Epithelial cell of esophagus (primary cell): ENCODE measurements around the gene GBF1.
A peak's percentile ranks its signal among the peaks of the same experiment; 100 is the strongest.
"Not testable (repeated sequence)": the region's sequence is repeated elsewhere in the genome, so short reads cannot be mapped to it uniquely, and the experiment has no call there.

ENCODE experiments used
- DNase-seq: peaks from one replicate; pipeline ENCODE4 v3.0.0; 2010; ENCODE audit warnings: low read depth
- H3K4me3 ChIP-seq: 2 replicates; pipeline ENCODE4 v1.5.1; 2011; ENCODE audit warnings: mild to moderate bottlenecking, low read length, control low read depth
- CTCF ChIP-seq: IDR thresholded peaks from 2 replicates; pipeline ENCODE4 v1.5.1; 2011; ENCODE audit warnings: low read depth, mild to moderate bottlenecking, low read length, control low read depth, inconsistent platforms; ENCODE audit not compliant: insufficient read depth; ENCODE audit errors: missing control alignments

The GBF1 gene

DNA sequence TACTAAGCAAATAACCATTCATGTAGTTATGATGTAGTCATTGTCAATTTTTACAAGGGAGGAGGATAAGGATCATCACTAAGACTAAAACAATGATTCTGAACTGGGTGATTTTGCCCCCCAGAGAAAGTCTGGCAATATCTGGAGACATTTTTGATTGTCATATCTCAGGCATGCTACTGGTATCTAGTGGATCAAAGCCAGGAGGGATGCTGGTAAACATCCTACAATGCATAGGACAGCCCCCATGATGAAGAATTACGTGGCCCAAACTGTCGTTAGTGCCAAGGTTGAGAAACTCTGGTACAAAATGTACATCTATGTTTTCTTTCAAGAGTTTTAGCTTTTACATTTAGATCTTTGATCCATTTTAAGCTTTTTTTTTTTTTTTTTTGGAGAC is 57.3 kb downstream of the GBF1 start:
- no peak for DNase-seq
- H3K4me3 ChIP-seq: no peak overlapping the region
- TF ChIP-seq CTCF: no peak

DNA sequence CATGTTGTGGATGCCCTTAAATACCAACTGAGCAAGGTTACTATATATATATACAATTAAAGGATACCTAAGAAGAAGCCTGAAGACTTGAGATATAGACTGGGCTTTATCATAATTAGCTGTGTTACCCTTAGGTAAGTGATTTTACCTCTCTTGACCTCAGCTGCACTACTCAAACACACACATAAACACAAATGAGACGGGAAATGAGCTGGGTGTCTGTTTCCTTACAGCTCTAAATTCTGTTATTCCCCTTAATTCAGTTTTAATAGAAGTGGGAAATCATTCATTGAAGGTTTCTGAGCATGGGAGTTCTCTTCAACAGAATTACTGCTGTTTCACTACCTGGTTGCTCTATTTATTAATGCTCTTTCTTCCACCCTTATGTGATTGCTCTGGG is 60.7 kb downstream of the GBF1 start:
- TF ChIP-seq CTCF: no peak
- no peak for DNase-seq
- no peak overlapping the region for H3K4me3 ChIP-seq

GRCh38 chr10:102306710-102307109 is 61.4 kb downstream of the GBF1 start:
- DNase-seq: no peak
- H3K4me3 ChIP-seq: no peak overlapping the region
- no peak for TF ChIP-seq CTCF

GRCh38 chr10:102308318-102308717 is 63.0 kb downstream of the GBF1 start:
- not testable (repeated sequence) for H3K4me3 ChIP-seq

GRCh38 chr10:102309236-102309635 is 63.9 kb downstream of the GBF1 start:
- DNase-seq: no peak

More at GRCh38 chr10:102308318-102308717, 63.0 kb downstream of the GBF1 start:
- DNase-seq: not testable (repeated sequence)

DNA sequence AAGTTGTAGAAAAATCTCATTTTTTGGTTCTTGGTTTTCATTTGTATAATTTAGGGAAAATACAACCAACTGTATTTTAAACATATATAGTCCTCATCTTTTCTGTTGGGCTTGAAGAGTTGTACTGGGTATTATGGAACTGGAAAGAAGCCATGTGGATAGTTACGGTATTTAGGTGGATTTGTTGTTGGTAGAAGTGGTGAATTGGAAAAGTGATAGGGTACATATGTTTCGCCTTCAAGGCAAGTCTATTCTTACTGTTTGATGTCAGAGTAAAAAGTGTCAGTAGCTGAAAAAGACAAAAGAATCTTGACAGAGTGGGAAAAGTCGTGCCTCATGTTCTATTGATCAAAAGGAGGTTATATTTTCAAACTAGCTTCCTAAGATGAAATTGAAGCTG is 64.6 kb downstream of the GBF1 start:
- no peak for TF ChIP-seq CTCF
- DNase-seq: no peak
- H3K4me3 ChIP-seq: no peak overlapping the region

More at GRCh38 chr10:102309236-102309635, 63.9 kb downstream of the GBF1 start:
- H3K4me3 ChIP-seq: no peak overlapping the region
- no peak for TF ChIP-seq CTCF

- H3K4me3 ChIP-seq: no peak overlapping the region
- TF ChIP-seq CTCF: no peak
- peak; percentile 59 for DNase-seq
Measured at GRCh38 chr10:102310361-102311024, 65.2 kb downstream of the GBF1 start.
